OCI-LY7 (cell line): Measurements from ENCODE around the gene FAM227B. TPM values are rescaled to one million over a fixed set of nuclear protein-coding genes. Genes with fewer than 3 reads are reported as not detected.

Experiments used
- BruUV-seq: library from RNA; stranded (reverse); fragments of 400-500 nt; replicated peaks from 2 replicates; lab custom pipeline; 2021; lab: Mats Ljungman, UMichigan
- CTCF ChIA-PET: fragments of 300-600 bp; sonication (Branson Sonifier 250); formaldehyde crosslinking; loops from one replicate; lab custom pipeline; 2022; ENCODE audit warnings: antibody characterized with exemption; ENCODE audit not compliant: unreplicated experiment; lab: Charles Lee
- POLR2A ChIA-PET: fragments of 300-600 bp; sonication (Branson Sonifier 250); formaldehyde crosslinking; loops from one replicate; lab custom pipeline; 2022; ENCODE audit warnings: antibody characterized with exemption; lab: Charles Lee
- DNase-seq: peaks from one replicate; pipeline ENCODE4 v3.0.0-alpha.2; 2015; ENCODE audit warnings: low spot score
- H2AFZ ChIP-seq: fragments of 200-600 bp; sonication (generic), shearing (Covaris generic); 2 replicates; pipeline ENCODE4 v1.6.1; 2014; ENCODE audit warnings: mild to moderate bottlenecking, antibody characterized with exemption, low read length, moderate library complexity
- H3K27ac ChIP-seq: fragments of 200-600 bp; sonication (generic); 2 replicates; pipeline ENCODE4 v1.5.1; 2014; ENCODE audit warnings: mixed run types, low read depth, mild to moderate bottlenecking, moderate library complexity, low read length, inconsistent platforms; ENCODE audit not compliant: poor library complexity, severe bottlenecking
- H3K36me3 ChIP-seq: fragments of 200-600 bp; sonication (generic); 2 replicates; pipeline ENCODE4 v1.6.1; 2014; ENCODE audit warnings: mild to moderate bottlenecking, antibody characterized with exemption, low read length, moderate library complexity, mixed read lengths; ENCODE audit not compliant: insufficient read depth
- H3K4me1 ChIP-seq: fragments of 200-600 bp; sonication (generic); 2 replicates; pipeline ENCODE4 v1.5.1; 2014; ENCODE audit warnings: mild to moderate bottlenecking, low read length; ENCODE audit not compliant: insufficient read depth, poor library complexity, severe bottlenecking
- H3K4me2 ChIP-seq: fragments of 200-600 bp; sonication (generic); 2 replicates; pipeline ENCODE4 v1.6.1; 2014; ENCODE audit warnings: mild to moderate bottlenecking, low read length
- H3K4me3 ChIP-seq: fragments of 200-600 bp; sonication (generic); 2 replicates; pipeline ENCODE4 v1.5.1; 2014; ENCODE audit warnings: mild to moderate bottlenecking, low read depth, low read length; ENCODE audit not compliant: poor library complexity, severe bottlenecking
- H3K79me2 ChIP-seq: fragments of 200-600 bp; sonication (generic); 2 replicates; pipeline ENCODE4 v1.6.1; 2016; ENCODE audit warnings: low read depth, mild to moderate bottlenecking, low read length, moderate library complexity, mixed read lengths; ENCODE audit not compliant: insufficient read depth
- H3K9me2 ChIP-seq: fragments of 200-600 bp; sonication (generic); 2 replicates; pipeline ENCODE4 v1.6.1; 2016; ENCODE audit warnings: mild to moderate bottlenecking, low read length, mixed read lengths; ENCODE audit not compliant: insufficient read depth
- H3K9me3 ChIP-seq: fragments of 200-600 bp; sonication (generic); 2 replicates; pipeline ENCODE4 v1.6.1; 2014; ENCODE audit warnings: mild to moderate bottlenecking, mixed run types, low read length, mixed read lengths
- H4K20me1 ChIP-seq: fragments of 200-600 bp; sonication (generic); 2 replicates; pipeline ENCODE4 v1.6.1; 2014; ENCODE audit warnings: mild to moderate bottlenecking, antibody characterized with exemption, low read length, moderate library complexity, mixed read lengths; ENCODE audit not compliant: insufficient read depth
- CTCF ChIP-seq: fragments of 200-600 bp; sonication (generic); conservative IDR thresholded peaks from 2 replicates; pipeline ENCODE4 v1.5.1; 2014; ENCODE audit warnings: mild to moderate bottlenecking, antibody characterized with exemption, low read length, moderate library complexity, mixed read lengths
- EZH2phosphoT487 ChIP-seq: fragments of 200-600 bp; sonication (generic); IDR thresholded peaks from 2 replicates; pipeline ENCODE4 v1.6.1; 2018; ENCODE audit warnings: low read depth, borderline replicate concordance, mild to moderate bottlenecking, mixed run types, antibody characterized with exemption, low read length, moderate library complexity, mixed read lengths
- intact Hi-C: fragments of 100-400 bp; cut with micrococcal nuclease; formaldehyde crosslinking; loops from one replicate; pipeline ENCODE4 v1.10.0; 2022; ENCODE audit not compliant: unreplicated experiment
- total RNA-seq, 2 experiments: library from RNA; depleted of rRNA in 1 of 2; stranded (reverse); fragments of >200 nt in 1 of 2; shearing (Covaris generic) in 1 of 2; gene quantifications; 2 replicates each; pipeline ENCODE4 v1.2.3, GENCODE V29; 2014 to 2022

FAM227B gene
- total RNA-seq, 2 experiments from 2014 or later = 2.9 to 6.2 TPM

- ChIA-PET CTCF (no interaction called here), POLR2A (interaction anchor here (1.1 to 1.5 kb wide), 3 partner anchors 10 to 37 kb away, joined by 4 to 5 read pairs (median 4); no protein-coding TSS in a partner anchor)
- Histone ChIP-seq H3K4me2 (no peak overlapping the region), H3K79me2 (no peaks in the 10 kb centered on the region), H3K4me1 (no peaks in the 10 kb centered on the region), H3K4me3 (no peak overlapping the region), H3K36me3 (peaks cover 9% of the 10 kb centered on the region; the same call in 1 of the 2 replicates), H3K9me2 (no peaks in the 10 kb centered on the region), H4K20me1 (0 out of 2 replicates have a peak, but pooled peaks cover 3% of the 10 kb centered on the region), H2AFZ (no peak overlapping the region), H3K9me3 (no peaks in the 10 kb centered on the region), H3K27ac (no peak overlapping the region)
- no peak for TF ChIP-seq EZH2phosphoT487
- no peak for TF ChIP-seq CTCF
- DNase-seq = no peak
- intact Hi-C loops = no loop called here
- no TSS peak for BruUV-seq
These were observed 317.6 kb downstream of the FAM227B start for GRCh38 chr15:49303003-49303402.

- POLR2A ChIA-PET = interaction anchor here (0.9 kb wide), 1 partner anchor 9 kb away, joined by 5 read pairs; no protein-coding TSS in a partner anchor
- peaks cover 9% of the 10 kb centered on the region; the same call in 1 of the 2 replicates for H3K36me3 ChIP-seq
- no peaks in the 10 kb centered on the region for H3K79me2 ChIP-seq
- no peak overlapping the region for H3K27ac ChIP-seq
- H3K9me3 ChIP-seq = no peaks in the 10 kb centered on the region
- BruUV-seq = no TSS peak
- no peak overlapping the region for H3K4me2 ChIP-seq
- DNase-seq = no peak
- no peaks in the 10 kb centered on the region for H3K4me1 ChIP-seq
- no peak overlapping the region for H3K4me3 ChIP-seq
- no peak for TF ChIP-seq EZH2phosphoT487
- no peak for TF ChIP-seq CTCF
- CTCF ChIA-PET = no interaction called here
- H4K20me1 ChIP-seq = 0 out of 2 replicates have a peak, but pooled peaks cover 3% of the 10 kb centered on the region
- intact Hi-C loops = no loop called here
- no peak overlapping the region for H2AFZ ChIP-seq
- H3K9me2 ChIP-seq = no peaks in the 10 kb centered on the region
These were observed 319.1 kb downstream of the FAM227B start for GRCh38 chr15:49301562-49301961.

- H3K4me2 ChIP-seq = no peak overlapping the region
- TF ChIP-seq CTCF (no peak), EZH2phosphoT487 (no peak)
- CTCF ChIA-PET = no interaction called here
- no peaks in the 10 kb centered on the region; the same call in 1 of the 2 replicates for H3K9me3 ChIP-seq
- H3K36me3 ChIP-seq = peaks cover 13% of the 10 kb centered on the region; the same call in 1 of the 2 replicates
- 0 out of 2 replicates have a peak, but pooled peaks cover 3% of the 10 kb centered on the region for H4K20me1 ChIP-seq
- no peaks in the 10 kb centered on the region for H3K9me2 ChIP-seq
- POLR2A ChIA-PET = interaction anchor here (0.5 kb wide), 1 partner anchor 312 kb away, joined by 8 read pairs; no protein-coding TSS in a partner anchor
- no TSS peak for BruUV-seq
- no peak overlapping the region for H2AFZ ChIP-seq
- H3K79me2 ChIP-seq = no peaks in the 10 kb centered on the region
- H3K4me1 ChIP-seq = no peaks in the 10 kb centered on the region
- DNase-seq = no peak
- H3K27ac ChIP-seq = no peak overlapping the region
- intact Hi-C loops = no loop called here
- no peak overlapping the region for H3K4me3 ChIP-seq
These were observed 319.8 kb downstream of the FAM227B start for GRCh38 chr15:49300856-49301255.
